H9 (cell line): ENCODE results near the gene HOXC6. TPM values are rescaled to one million over a fixed set of nuclear protein-coding genes. Genes with fewer than 3 reads are reported as not detected.

ENCODE experiments used
- DNase-seq: peaks from one replicate; pipeline ENCODE4 v3.0.0-alpha.2; 2017
- H2AFZ ChIP-seq: one replicate; pipeline ENCODE4 v1.6.1; 2013; ENCODE audit warnings: mild to moderate bottlenecking, low read length, control low read depth, moderate library complexity
- H2AK5ac ChIP-seq: 2 replicates; pipeline ENCODE4 v1.6.1; 2013; ENCODE audit warnings: low read length, control low read depth, mixed read lengths; ENCODE audit not compliant: insufficient read length
- H2BK120ac ChIP-seq: one replicate; pipeline ENCODE4 v1.6.1; 2013; ENCODE audit warnings: low read depth, mild to moderate bottlenecking, low read length, control low read depth, inconsistent platforms; ENCODE audit not compliant: poor library complexity, severe bottlenecking
- H2BK12ac ChIP-seq: 2 replicates; pipeline ENCODE4 v1.6.1; 2013; ENCODE audit warnings: low read length, control low read depth, mixed read lengths, low read depth; ENCODE audit not compliant: insufficient read length
- H2BK15ac ChIP-seq: 2 replicates; pipeline ENCODE4 v1.6.1; 2013; ENCODE audit warnings: low read depth, low read length, control low read depth
- H2BK20ac ChIP-seq: one replicate; pipeline ENCODE4 v1.6.1; 2013; ENCODE audit warnings: low read depth, mild to moderate bottlenecking, low read length, control low read depth, inconsistent platforms; ENCODE audit not compliant: poor library complexity, severe bottlenecking
- H2BK5ac ChIP-seq: 2 replicates; pipeline ENCODE4 v1.6.1; 2013; ENCODE audit warnings: low read length, control low read depth, mixed read lengths; ENCODE audit not compliant: insufficient read length
- H3K14ac ChIP-seq: 2 replicates; pipeline ENCODE4 v1.6.1; 2013; ENCODE audit warnings: low read length, control low read depth; ENCODE audit not compliant: insufficient read depth
- H3K18ac ChIP-seq: 2 replicates; pipeline ENCODE4 v1.6.1; 2013; ENCODE audit warnings: low read depth, mild to moderate bottlenecking, mixed read lengths, low read length, control low read depth; ENCODE audit not compliant: insufficient read length
- H3K23ac ChIP-seq: 2 replicates; pipeline ENCODE4 v1.6.1; 2013; ENCODE audit warnings: low read length, control low read depth, mixed read lengths, low read depth; ENCODE audit not compliant: insufficient read length
- H3K23me2 ChIP-seq: 2 replicates; pipeline ENCODE4 v1.6.1; 2013; ENCODE audit warnings: low read depth, mild to moderate bottlenecking, mixed read lengths, low read length, control low read depth; ENCODE audit not compliant: insufficient read length, poor library complexity, severe bottlenecking
- H3K27ac ChIP-seq: 2 replicates; pipeline ENCODE4 v1.5.1; 2013; ENCODE audit warnings: low read length, control low read depth, mixed read lengths, low read depth; ENCODE audit not compliant: insufficient read length
- H3K27me3 ChIP-seq: 2 replicates; pipeline ENCODE4 v1.6.1; 2013; ENCODE audit warnings: low read length, control low read depth, inconsistent platforms; ENCODE audit not compliant: insufficient read depth
- H3K4ac ChIP-seq: 2 replicates; pipeline ENCODE4 v1.6.1; 2013; ENCODE audit warnings: low read depth, mild to moderate bottlenecking, control low read depth, inconsistent platforms, low read length, moderate library complexity
- H3K4me1 ChIP-seq: 2 replicates; pipeline ENCODE4 v1.6.1; 2013; ENCODE audit warnings: low read length, control low read depth, inconsistent platforms; ENCODE audit not compliant: insufficient read depth
- H3K4me2 ChIP-seq: 2 replicates; pipeline ENCODE4 v1.6.1; 2013; ENCODE audit warnings: low read length, control low read depth, mixed read lengths; ENCODE audit not compliant: insufficient read length, insufficient read depth
- H3K56ac ChIP-seq: 2 replicates; pipeline ENCODE4 v1.6.1; 2013; ENCODE audit warnings: low read depth, mild to moderate bottlenecking, mixed read lengths, low read length, control low read depth; ENCODE audit not compliant: insufficient read length
- H3K79me1 ChIP-seq: 2 replicates; pipeline ENCODE4 v1.6.1; 2013; ENCODE audit warnings: low read depth, mild to moderate bottlenecking, moderate library complexity, low read length, control low read depth, inconsistent platforms; ENCODE audit not compliant: insufficient read depth, poor library complexity, severe bottlenecking
- H3K79me2 ChIP-seq: 2 replicates; pipeline ENCODE4 v1.6.1; 2013; ENCODE audit warnings: low read length, control low read depth, inconsistent platforms; ENCODE audit not compliant: insufficient read depth
- H3K9ac ChIP-seq: 2 replicates; pipeline ENCODE4 v1.6.1; 2013; ENCODE audit warnings: low read length, control low read depth, mixed read lengths; ENCODE audit not compliant: insufficient read length; ENCODE audit errors: extremely low read depth
- H3K9me3 ChIP-seq: one replicate; pipeline ENCODE4 v1.6.1; 2013; ENCODE audit warnings: low read depth, low read length, inconsistent platforms; ENCODE audit not compliant: control insufficient read depth
- H3T11ph ChIP-seq: one replicate; pipeline ENCODE4 v1.6.1; 2013; ENCODE audit warnings: mild to moderate bottlenecking, low read length, control low read depth, inconsistent platforms
- H4K20me1 ChIP-seq: one replicate; pipeline ENCODE4 v1.6.1; 2013; ENCODE audit not compliant: control insufficient read depth, insufficient read length, insufficient read depth
- H4K5ac ChIP-seq: 2 replicates; pipeline ENCODE4 v1.6.1; 2013; ENCODE audit warnings: low read depth, mild to moderate bottlenecking, mixed read lengths, low read length, control low read depth; ENCODE audit not compliant: insufficient read length
- H4K8ac ChIP-seq: replicated peaks from 2 replicates; pipeline ENCODE4 v1.6.1; 2013; ENCODE audit warnings: low read length, control low read depth, mixed read lengths, low read depth; ENCODE audit not compliant: insufficient read length
- H4K91ac ChIP-seq: 2 replicates; pipeline ENCODE4 v1.6.1; 2013; ENCODE audit warnings: low read depth, mild to moderate bottlenecking, moderate library complexity, mixed read lengths, low read length, control low read depth; ENCODE audit not compliant: insufficient read length
- H3K27ac Mint-ChIP-seq, 3 experiments: 2 replicates in 2 of 3; 3 replicates in 1 of 3; pipeline ENCODE4 v1.8.0; 2020 to 2021; ENCODE audit warnings: mixed read lengths in 3 of 3, mild to moderate bottlenecking in 1 of 3, moderate library complexity in 1 of 3
- H3K27me3 Mint-ChIP-seq: 2 replicates; pipeline ENCODE4 v1.8.0; 2021; ENCODE audit warnings: low read depth, mild to moderate bottlenecking, moderate library complexity, mixed read lengths
- H3K36me3 Mint-ChIP-seq, 3 experiments: 2 replicates in 2 of 3; 3 replicates in 1 of 3; pipeline ENCODE4 v1.8.0; 2020 to 2021; ENCODE audit warnings: low read depth in 3 of 3, mixed read lengths in 3 of 3; ENCODE audit not compliant: insufficient read depth in 1 of 3
- H3K4me1 Mint-ChIP-seq, 2 experiments: 2 replicates each; pipeline ENCODE4 v1.8.0; 2020; ENCODE audit warnings: mixed read lengths in 2 of 2
- H3K4me3 Mint-ChIP-seq, 2 experiments: 2 replicates in 1 of 2; 3 replicates in 1 of 2; pipeline ENCODE4 v1.8.0; 2020 to 2021; ENCODE audit warnings: mild to moderate bottlenecking in 2 of 2, mixed read lengths in 2 of 2, moderate library complexity in 1 of 2
- H3K9me3 Mint-ChIP-seq, 2 experiments: 2 replicates in 1 of 2; 3 replicates in 1 of 2; pipeline ENCODE4 v1.8.0; 2020; ENCODE audit warnings: mild to moderate bottlenecking in 2 of 2, mixed read lengths in 2 of 2, moderate library complexity in 1 of 2
- CTCF ChIP-seq: fragments of 200-600 bp; sonication (generic); conservative IDR thresholded peaks from 3 replicates; pipeline ENCODE4 v1.8.0; 2021; ENCODE audit warnings: antibody characterized with exemption, mild to moderate bottlenecking
- WGBS: extraction: QIAGEN DNeasy Blood & Tissue Kit; methylation state at CpG from one replicate; pipeline ENCODE4 v1.1.7; 2013; ENCODE audit warnings: missing lambda C conversion rate, low lambda C conversion rate, mixed read lengths; ENCODE audit not compliant: insufficient read length; ENCODE audit errors: extremely low coverage; 5-methylcytosine and 5-hydroxymethylcytosine counted together
- total RNA-seq: library from RNA; stranded (reverse); gene quantifications from 2 replicates; pipeline ENCODE4 v1.2.1, GENCODE V29; 2021

HOXC6 gene
- total RNA-seq, 1 experiment from 2014 or later = not detected

- H2AK5ac ChIP-seq = no peak overlapping the region
- no peak overlapping the region for H3K18ac ChIP-seq
- no peak overlapping the region for H3K14ac ChIP-seq
- H2BK20ac ChIP-seq = no peak overlapping the region
- H3K27me3 ChIP-seq = peaks cover 99% of the 10 kb centered on the region
- no peak overlapping the region for H4K8ac ChIP-seq
- no peak overlapping the region for H3K23ac ChIP-seq
- no peak overlapping the region for H4K91ac ChIP-seq
- H3K23me2 ChIP-seq = no peaks in the 10 kb centered on the region
- DNase-seq = no peak
- H2BK12ac ChIP-seq = no peak overlapping the region
- no peaks in the 10 kb centered on the region for H3K4me1 ChIP-seq
- H2BK5ac ChIP-seq = no peak overlapping the region
- H2BK120ac ChIP-seq = no peak overlapping the region
- H4K20me1 ChIP-seq = no peaks in the 10 kb centered on the region
- Mint-ChIP-seq H3K27ac (no peak overlapping the region), H3K4me1 (peaks cover 7 to 27% of the 10 kb centered on the region in 2 experiments), H3K27me3 (peaks cover 100% of the 10 kb centered on the region), H3K9me3 (peaks cover 4 to 9% of the 10 kb centered on the region in 2 experiments; a peak in 3 of 5 replicates), H3K36me3 (no peaks in the 10 kb centered on the region), H3K4me3 (peak overlapping the region; percentile 45 to 63)
- TF ChIP-seq CTCF = no peak
- no peak overlapping the region for H3K27ac ChIP-seq
- no peaks in the 10 kb centered on the region for H3K79me2 ChIP-seq
- no peak overlapping the region for H3K9ac ChIP-seq
- H2BK15ac ChIP-seq = no peak overlapping the region
- H3T11ph ChIP-seq = no peak overlapping the region
- H3K56ac ChIP-seq = no peak overlapping the region
- peak overlapping the region; percentile 26 for H3K4me2 ChIP-seq
- H2AFZ ChIP-seq = no peak overlapping the region
- H3K79me1 ChIP-seq = no peaks in the 10 kb centered on the region
- H4K5ac ChIP-seq = no peak overlapping the region
- H3K9me3 ChIP-seq = no peaks in the 10 kb centered on the region
- no peak overlapping the region for H3K4ac ChIP-seq
- no CpG with 5 or more reads among the region's 35 CpGs for WGBS
Observed at GRCh38 chr12:53999559-54000115, 28.6 kb upstream of the HOXC6 start.
